Activated naive CD8-positive, alpha-beta T cell treated with anti-CD3 and anti-CD28 coated beads, Interleukin-2, amount 10 ng/mL, durations not matched to agents 7 days and 5 days (primary cell): ENCODE data around the gene B4GALNT1. TPM values are rescaled to one million over a fixed set of nuclear protein-coding genes. Genes with fewer than 3 reads are reported as not detected.
"Not testable (repeated sequence)": the region's sequence is repeated elsewhere in the genome, so short reads cannot be mapped to it uniquely, and the experiment has no call there.

Source experiments
- ATAC-seq: fragments of 150-1000 bp; cut with Tn5 transposase; one replicate; pipeline ENCODE4 v1.10.0; 2021; ENCODE audit warnings: low read depth, moderate library complexity
- POLR2A ChIA-PET: fragments of 350-600 bp; sonication (Branson Sonifier 250); formaldehyde crosslinking; loops from one replicate; lab custom pipeline; 2021; ENCODE audit warnings: antibody characterized with exemption; lab: Charles Lee
- DNase-seq: peaks from one replicate; pipeline ENCODE4 v3.0.0; 2021
- H3K27ac Mint-ChIP-seq: one replicate; pipeline ENCODE4 v1.8.0; 2022; ENCODE audit warnings: mild to moderate bottlenecking, mixed read lengths
- H3K27me3 Mint-ChIP-seq: one replicate; pipeline ENCODE4 v1.8.0; 2022; ENCODE audit warnings: mild to moderate bottlenecking, moderate library complexity, mixed read lengths
- H3K36me3 Mint-ChIP-seq: one replicate; pipeline ENCODE4 v1.8.0; 2021; ENCODE audit warnings: mild to moderate bottlenecking, mixed read lengths
- H3K4me1 Mint-ChIP-seq: one replicate; pipeline ENCODE4 v1.8.0; 2021; ENCODE audit warnings: mixed read lengths
- H3K4me3 Mint-ChIP-seq: one replicate; pipeline ENCODE4 v1.8.0; 2022; ENCODE audit warnings: mild to moderate bottlenecking, moderate library complexity, mixed read lengths
- H3K9me3 Mint-ChIP-seq: one replicate; pipeline ENCODE4 v1.8.0; 2021; ENCODE audit warnings: mixed read lengths
- total RNA-seq, 2 experiments: library from RNA; stranded (reverse); gene quantifications; one replicate each; pipeline ENCODE4 v1.2.3, GENCODE V29; 2021

The B4GALNT1 gene
- under 1 TPM; 0.65 to 0.80 TPM for total RNA-seq

GRCh38 chr12:57632958-57633840 lies at the start of gene B4GALNT1:
TSS of gene B4GALNT1 (minus strand) at chr12:57633201. CDS start at chr12:57632132, 1,069 bp downstream.
- peak; percentile 79 for ATAC-seq
- peaks cover 58% of the 10 kb centered on the region for H3K27me3 Mint-ChIP-seq
- H3K9me3 Mint-ChIP-seq = no peaks in the 10 kb centered on the region
- H3K36me3 Mint-ChIP-seq = no peaks in the 10 kb centered on the region
- H3K4me1 Mint-ChIP-seq = peaks cover 7% of the 10 kb centered on the region
- POLR2A ChIA-PET = no interaction called here
- DNase-seq = peak; percentile 84
- H3K27ac Mint-ChIP-seq = no peak within 1 kb of the TSS
- H3K4me3 Mint-ChIP-seq = peak within 1 kb of the TSS; percentile 78

DNA sequence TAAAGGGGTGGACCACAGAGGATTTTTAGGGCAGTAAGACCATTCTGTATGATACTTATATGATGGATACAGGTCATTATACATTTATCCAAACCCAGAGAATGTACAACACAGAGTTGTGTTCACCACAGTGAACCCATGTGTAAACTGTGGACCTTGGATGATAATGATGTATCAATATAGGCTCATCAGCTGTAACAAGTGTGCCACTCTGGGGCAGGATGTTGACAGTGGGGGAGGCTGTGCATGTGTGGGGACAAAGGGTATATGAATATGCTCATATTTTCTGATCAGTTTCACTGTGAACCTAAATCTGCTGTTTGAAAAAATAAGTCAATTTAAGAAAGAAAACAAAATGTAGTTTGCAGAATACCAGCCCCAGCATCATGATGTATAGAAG lies 46.7 kb upstream of the B4GALNT1 start:
- H3K27ac Mint-ChIP-seq = no peak overlapping the region
- DNase-seq (no peak), ATAC-seq (no peak)
- H3K4me3 Mint-ChIP-seq = no peak overlapping the region
- H3K4me1 Mint-ChIP-seq = no peaks in the 10 kb centered on the region
- H3K36me3 Mint-ChIP-seq = peaks cover 1% of the 10 kb centered on the region
- peaks cover 16% of the 10 kb centered on the region for H3K27me3 Mint-ChIP-seq
- peaks cover 1% of the 10 kb centered on the region for H3K9me3 Mint-ChIP-seq
- POLR2A ChIA-PET = no interaction called here

DNA sequence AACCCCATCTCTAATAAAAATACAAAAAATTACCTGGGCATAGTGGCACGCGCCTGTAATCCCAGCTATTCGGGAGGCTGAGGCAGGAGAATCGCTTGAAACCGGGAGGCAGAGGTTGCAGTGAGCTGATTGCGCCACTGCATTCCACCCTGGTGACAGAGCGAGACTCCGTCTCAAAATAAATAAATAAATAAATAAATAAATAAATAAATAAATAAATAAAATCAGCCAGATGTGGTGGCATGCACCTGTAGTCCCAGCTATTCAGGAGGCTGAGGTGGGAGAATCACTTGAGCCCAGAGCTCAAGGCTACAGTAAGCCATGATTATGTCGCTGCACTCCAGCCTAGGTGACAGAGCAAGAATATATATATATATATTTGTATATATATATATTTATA lies 44.9 kb upstream of the B4GALNT1 start:
- H3K4me3 Mint-ChIP-seq, H3K4me1 Mint-ChIP-seq, POLR2A ChIA-PET, H3K27ac Mint-ChIP-seq, H3K27me3 Mint-ChIP-seq, DNase-seq, H3K9me3 Mint-ChIP-seq, ATAC-seq, H3K36me3 Mint-ChIP-seq: not testable (repeated sequence)

GRCh38 chr12:57674691-57675090 lies 41.7 kb upstream of the B4GALNT1 start:
- no peak overlapping the region for H3K27ac Mint-ChIP-seq
- peaks cover 10% of the 10 kb centered on the region for H3K27me3 Mint-ChIP-seq
- no peak overlapping the region for H3K4me3 Mint-ChIP-seq
- no peaks in the 10 kb centered on the region for H3K9me3 Mint-ChIP-seq
- no peaks in the 10 kb centered on the region for H3K36me3 Mint-ChIP-seq
- POLR2A ChIA-PET = no interaction called here
- DNase-seq = no peak
- peaks cover 1% of the 10 kb centered on the region for H3K4me1 Mint-ChIP-seq
- ATAC-seq = no peak

- H3K27ac Mint-ChIP-seq = no peak overlapping the region
- DNase-seq = no peak
- no peak for ATAC-seq
- H3K9me3 Mint-ChIP-seq = no peaks in the 10 kb centered on the region
- peaks cover 10% of the 10 kb centered on the region for H3K27me3 Mint-ChIP-seq
- H3K36me3 Mint-ChIP-seq = no peaks in the 10 kb centered on the region
- POLR2A ChIA-PET = interaction anchor here (0.6 kb wide), 1 partner anchor 133 kb away, joined by 3 read pairs; no protein-coding TSS in a partner anchor
- peaks cover 1% of the 10 kb centered on the region for H3K4me1 Mint-ChIP-seq
- H3K4me3 Mint-ChIP-seq = no peak overlapping the region
Observed at GRCh38 chr12:57672801-57673200, 39.8 kb upstream of the B4GALNT1 start.

- POLR2A ChIA-PET, H3K4me3 Mint-ChIP-seq, H3K9me3 Mint-ChIP-seq, H3K4me1 Mint-ChIP-seq, ATAC-seq, DNase-seq, H3K27ac Mint-ChIP-seq, H3K36me3 Mint-ChIP-seq, H3K27me3 Mint-ChIP-seq: not testable (repeated sequence)
Observed at GRCh38 chr12:57671811-57672210, 38.8 kb upstream of the B4GALNT1 start.

DNA sequence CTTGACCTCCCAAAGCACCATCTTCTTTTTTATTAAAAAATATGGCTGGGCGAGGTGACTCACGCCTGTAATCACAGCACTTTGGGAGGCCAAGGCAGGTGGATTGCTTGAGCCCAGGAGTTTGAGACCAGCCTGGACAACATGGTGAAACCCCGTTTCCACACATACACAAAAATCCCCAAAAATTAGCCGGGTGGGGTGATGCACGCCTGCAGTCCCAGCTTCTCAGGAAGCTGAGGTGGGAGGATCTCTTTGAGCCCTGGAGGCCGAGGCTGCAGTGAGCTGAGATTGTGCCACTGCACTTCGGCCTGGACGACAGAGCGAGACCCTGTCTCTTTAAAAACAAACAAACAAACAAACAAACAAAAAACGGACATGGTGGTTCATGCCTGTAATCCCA lies 36.7 kb upstream of the B4GALNT1 start:
- H3K27ac Mint-ChIP-seq, H3K27me3 Mint-ChIP-seq, ATAC-seq, H3K36me3 Mint-ChIP-seq, H3K4me3 Mint-ChIP-seq, H3K9me3 Mint-ChIP-seq, H3K4me1 Mint-ChIP-seq, DNase-seq, POLR2A ChIA-PET: not testable (repeated sequence)

DNA sequence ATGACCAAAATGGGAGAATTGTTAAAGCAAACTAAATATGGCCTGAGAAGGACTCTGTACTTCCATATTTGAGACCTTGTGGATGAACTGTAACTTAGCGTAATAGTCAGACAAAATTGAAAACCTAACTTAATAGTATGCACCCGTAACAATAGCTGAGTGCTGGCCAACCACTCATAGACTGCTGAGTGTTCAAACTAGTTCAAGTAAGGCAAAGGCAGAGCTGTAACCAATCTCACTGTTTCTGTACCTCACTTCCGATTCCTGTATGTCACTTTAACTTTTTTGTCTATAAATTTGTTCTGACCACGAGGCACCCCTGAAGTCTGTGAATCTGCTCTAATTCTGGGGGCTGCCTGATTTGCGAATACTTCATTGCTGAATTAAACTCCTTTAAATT lies 33.9 kb upstream of the B4GALNT1 start:
- H3K36me3 Mint-ChIP-seq = no peaks in the 10 kb centered on the region
- POLR2A ChIA-PET = no interaction called here
- H3K4me3 Mint-ChIP-seq = no peak overlapping the region
- peaks cover 1% of the 10 kb centered on the region for H3K4me1 Mint-ChIP-seq
- no peak for ATAC-seq
- H3K27ac Mint-ChIP-seq = no peak overlapping the region
- peaks cover 8% of the 10 kb centered on the region for H3K27me3 Mint-ChIP-seq
- DNase-seq = no peak
- H3K9me3 Mint-ChIP-seq = no peaks in the 10 kb centered on the region

- H3K4me1 Mint-ChIP-seq, H3K4me3 Mint-ChIP-seq, H3K9me3 Mint-ChIP-seq, DNase-seq, POLR2A ChIA-PET, H3K36me3 Mint-ChIP-seq, H3K27ac Mint-ChIP-seq, H3K27me3 Mint-ChIP-seq, ATAC-seq: not testable (repeated sequence)
Observed at GRCh38 chr12:57665066-57665820, 32.2 kb upstream of the B4GALNT1 start.

GRCh38 chr12:57661376-57661775 lies 28.4 kb upstream of the B4GALNT1 start:
- DNase-seq (no peak), ATAC-seq (no peak)
- Mint-ChIP-seq H3K36me3 (no peaks in the 10 kb centered on the region), H3K27me3 (peaks cover 18% of the 10 kb centered on the region), H3K27ac (no peak overlapping the region), H3K4me3 (no peak overlapping the region), H3K4me1 (no peaks in the 10 kb centered on the region), H3K9me3 (peaks cover 3% of the 10 kb centered on the region)
- POLR2A ChIA-PET = no interaction called here

DNA sequence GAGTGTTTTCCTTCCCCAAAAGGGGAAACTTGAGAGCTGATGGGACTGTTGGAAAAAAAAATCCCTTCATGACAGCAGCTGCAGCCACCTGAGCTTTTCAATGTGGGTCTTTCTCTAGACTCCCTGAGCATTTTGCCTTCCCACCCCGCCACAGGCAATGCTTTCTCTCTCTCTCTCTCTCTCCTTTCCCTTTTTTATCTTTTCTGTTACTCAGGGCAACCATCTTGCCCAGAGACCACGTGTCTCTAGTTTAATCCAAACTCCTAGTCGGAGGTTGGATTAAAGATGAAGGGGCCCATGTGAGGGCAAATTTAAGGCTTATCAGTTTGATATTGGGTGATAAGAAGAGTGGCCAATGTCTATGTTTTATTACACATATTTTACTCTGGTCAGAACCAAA lies 25.9 kb upstream of the B4GALNT1 start:
- no peak for DNase-seq
- no peaks in the 10 kb centered on the region for H3K4me1 Mint-ChIP-seq
- no peaks in the 10 kb centered on the region for H3K36me3 Mint-ChIP-seq
- H3K4me3 Mint-ChIP-seq = no peak overlapping the region
- POLR2A ChIA-PET = no interaction called here
- H3K27ac Mint-ChIP-seq = no peak overlapping the region
- peaks cover 15% of the 10 kb centered on the region for H3K27me3 Mint-ChIP-seq
- H3K9me3 Mint-ChIP-seq = peaks cover 3% of the 10 kb centered on the region
- no peak for ATAC-seq

DNA sequence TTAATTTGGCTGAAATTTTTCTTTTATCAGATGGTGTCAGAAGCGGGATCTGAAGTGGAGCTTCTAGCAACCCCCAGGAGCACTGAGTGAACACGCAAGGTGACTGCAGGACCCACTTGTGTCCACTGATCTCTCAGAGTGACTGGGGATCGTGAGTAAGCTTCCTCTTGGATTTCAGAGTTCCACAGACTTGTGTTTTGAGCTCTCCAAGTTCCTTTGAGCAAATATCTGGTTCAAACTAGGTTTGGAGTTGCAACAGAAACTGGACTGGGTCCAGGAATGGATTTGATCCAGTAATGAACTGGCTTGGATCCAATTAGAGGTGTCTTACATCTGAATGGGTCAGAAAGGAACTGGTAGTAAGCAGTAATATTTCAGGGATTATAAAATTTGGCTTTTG lies 24.7 kb upstream of the B4GALNT1 start:
- no peak for ATAC-seq
- no peaks in the 10 kb centered on the region for H3K4me1 Mint-ChIP-seq

DNA sequence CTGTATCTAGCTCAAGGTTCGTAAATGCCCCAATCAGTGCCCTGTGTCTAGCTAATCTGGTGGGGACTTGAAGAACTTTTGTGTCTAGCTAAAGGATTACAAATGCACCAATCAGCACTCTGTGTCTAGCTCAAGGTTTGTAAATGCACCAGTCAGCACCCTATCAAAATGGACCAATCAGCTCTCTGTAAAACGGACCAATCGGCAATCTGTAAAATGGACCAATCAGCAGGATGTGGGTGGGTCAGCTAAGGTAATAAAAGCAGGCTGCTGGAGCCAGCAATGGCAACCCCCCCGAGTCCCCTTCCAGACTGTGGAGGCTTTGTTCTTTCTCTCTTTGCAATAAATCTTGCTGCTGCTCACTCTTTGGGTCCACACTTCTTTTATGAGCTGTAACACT lies 23.4 kb upstream of the B4GALNT1 start:
- H3K36me3 Mint-ChIP-seq, POLR2A ChIA-PET, H3K4me3 Mint-ChIP-seq, H3K4me1 Mint-ChIP-seq, H3K9me3 Mint-ChIP-seq, DNase-seq, ATAC-seq, H3K27ac Mint-ChIP-seq: not testable (repeated sequence)
- peaks cover 15% of the 10 kb centered on the region for H3K27me3 Mint-ChIP-seq

More for the DNA sequence above, 24.7 kb upstream of the B4GALNT1 start:
- no peak overlapping the region for H3K27ac Mint-ChIP-seq
- H3K36me3 Mint-ChIP-seq = peaks cover 1% of the 10 kb centered on the region
- H3K4me3 Mint-ChIP-seq = no peak overlapping the region
- POLR2A ChIA-PET = no interaction called here
- H3K9me3 Mint-ChIP-seq = peaks cover 4% of the 10 kb centered on the region
- H3K27me3 Mint-ChIP-seq = peaks cover 15% of the 10 kb centered on the region
- DNase-seq = no peak
